ENCODE measurements around the gene MYH11. TPM values are rescaled to one million over a fixed set of nuclear protein-coding genes. Genes with fewer than 3 reads are reported as not detected.
A peak's percentile ranks its signal among the peaks of the same experiment; 100 is the strongest.
"Not testable (repeated sequence)": the region's sequence is repeated elsewhere in the genome, so short reads cannot be mapped to it uniquely, and the experiment has no call there.

MYH11 gene
- total RNA-seq, 2 donors from 2014 or later: 39.1 to 579 TPM

DNA sequence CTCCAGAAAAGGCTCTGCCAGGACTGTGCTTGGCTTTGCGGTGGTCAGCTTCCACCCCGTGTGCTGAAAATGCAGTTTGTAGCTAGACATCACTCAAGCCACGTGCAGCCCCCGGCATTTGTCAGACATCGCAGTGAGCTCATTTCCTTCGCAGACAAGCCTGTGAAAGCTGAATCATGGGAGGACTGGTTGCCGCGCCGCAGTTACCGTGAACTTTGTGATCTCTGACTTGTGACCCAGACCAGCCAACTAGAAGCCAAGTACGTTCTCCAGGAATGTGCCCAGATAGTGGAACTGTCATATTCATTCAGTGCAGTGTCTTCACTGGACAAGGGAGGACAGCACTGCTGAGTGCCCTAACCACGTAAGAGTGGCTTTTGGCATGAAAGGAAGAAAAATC, 148.7 kb downstream of the MYH11 start:
- no peak for DNase-seq
- no peak for ATAC-seq
- intact Hi-C loops (cut with DNase I, micrococcal nuclease): no loop called here

DNA sequence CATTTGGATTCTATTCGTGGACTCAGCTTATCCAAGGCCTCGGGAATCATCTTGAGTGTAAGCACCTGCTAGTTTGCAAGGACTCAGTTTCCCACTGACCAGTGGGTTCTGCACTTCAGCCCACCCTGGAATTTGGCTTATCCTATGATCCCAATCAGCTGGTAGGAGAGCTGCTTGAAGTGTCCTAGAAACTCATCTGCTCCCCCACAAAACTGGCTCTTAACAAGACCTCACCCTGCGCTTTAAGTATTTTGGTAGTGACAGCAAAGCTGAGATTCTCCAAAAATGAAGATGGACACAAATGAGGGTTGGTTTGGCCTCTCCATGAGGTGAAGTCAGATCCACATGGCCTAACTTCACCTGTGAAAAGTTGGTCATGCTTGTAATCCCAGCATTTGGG, 149.5 kb downstream of the MYH11 start:
- ATAC-seq (no peak), DNase-seq (no peak)
- intact Hi-C loops (cut with DNase I, micrococcal nuclease): no loop called here

DNA sequence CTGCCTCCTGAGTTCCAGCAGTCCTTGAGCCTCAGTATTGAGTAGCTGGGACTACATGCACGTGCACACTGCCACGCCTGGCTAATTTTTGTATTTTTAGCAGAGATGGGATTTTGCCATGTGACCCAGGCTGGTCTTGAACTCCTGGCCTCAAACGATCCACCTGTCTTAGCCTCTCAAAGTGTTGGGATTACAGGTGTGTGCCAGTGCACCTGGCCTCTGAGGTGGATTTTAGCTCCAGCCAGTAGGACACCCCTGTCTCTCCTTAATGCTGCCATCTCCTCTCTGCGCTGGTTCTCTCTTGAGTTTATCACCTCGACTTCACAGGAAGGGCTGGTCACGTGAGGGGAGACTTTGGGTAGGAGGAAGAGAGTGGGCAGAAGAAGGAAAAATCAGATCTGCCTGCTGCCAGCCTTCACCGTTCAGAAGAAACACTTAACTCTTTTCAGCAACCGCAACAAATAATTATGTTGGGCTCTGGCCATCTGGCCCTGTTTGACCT, 151.7 kb downstream of the MYH11 start:
- ATAC-seq (no peak), DNase-seq (no peak)
- intact Hi-C loops (cut with DNase I, micrococcal nuclease): no loop called here

DNA sequence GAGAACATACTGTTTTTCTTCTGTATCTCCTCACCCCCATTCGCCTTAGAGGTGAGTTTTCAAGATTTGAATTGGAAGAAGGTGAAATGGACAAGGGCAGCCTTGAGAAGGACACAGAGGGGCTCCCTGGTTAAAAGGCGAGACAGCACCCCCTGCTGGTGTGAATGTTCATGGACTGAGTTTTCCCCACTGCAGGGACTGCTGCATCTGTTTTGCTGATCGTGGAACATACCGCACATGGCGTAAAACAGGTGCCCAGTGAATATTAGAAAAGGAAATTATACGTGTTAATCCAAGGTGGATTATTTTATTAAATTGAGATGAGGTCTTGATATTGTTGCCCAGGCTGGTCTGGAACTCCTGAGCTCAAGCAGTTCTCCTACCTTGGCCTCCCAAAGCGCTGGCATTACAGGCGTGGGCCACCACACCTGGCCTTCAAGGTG, 152.3 kb downstream of the MYH11 start:
- DNase-seq (peak; percentile 46 to 85), ATAC-seq (peak; percentile 72)
- intact Hi-C loops (cut with DNase I, micrococcal nuclease): no loop called here

GRCh38 chr16:15703029-15703736, 153.6 kb downstream of the MYH11 start:
- ATAC-seq (no peak), DNase-seq (no peak)
- intact Hi-C loops (cut with DNase I, micrococcal nuclease): no loop called here

GRCh38 chr16:15701975-15702970, 154.6 kb downstream of the MYH11 start:
- intact Hi-C loops (cut with DNase I, micrococcal nuclease): no loop called here
- DNase-seq (no peak), ATAC-seq (no peak)

DNA sequence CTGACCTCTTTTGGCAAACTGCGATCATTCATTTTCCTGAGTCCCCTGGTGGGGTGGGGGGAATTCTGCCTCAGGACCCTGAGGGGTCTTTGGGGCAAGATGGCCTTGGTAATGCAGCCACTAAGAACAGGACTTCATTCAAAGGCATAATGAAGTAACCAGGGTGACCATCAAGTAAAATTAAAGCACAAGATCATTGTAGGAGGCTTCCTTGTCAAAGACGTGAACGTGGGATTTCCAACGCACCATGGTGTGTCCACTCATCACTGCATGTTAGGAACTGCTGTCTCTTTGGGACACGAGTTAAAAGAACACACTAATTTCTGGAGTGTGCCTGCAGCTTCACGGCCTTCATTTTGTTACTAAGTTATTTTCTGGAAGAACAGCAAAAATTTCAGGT, 155.5 kb downstream of the MYH11 start:
- ATAC-seq (no peak), DNase-seq (no peak)
- intact Hi-C loops (cut with DNase I, micrococcal nuclease): no loop called here

GRCh38 chr16:15699819-15700218, 157.0 kb downstream of the MYH11 start:
- intact Hi-C loops (cut with DNase I, micrococcal nuclease): no loop called here
- no peak for ATAC-seq
- no peak for DNase-seq

GRCh38 chr16:15694499-15694898, 162.3 kb downstream of the MYH11 start:
- DNase-seq (no peak), ATAC-seq (no peak)
- intact Hi-C loops (cut with DNase I, micrococcal nuclease): no loop called here

GRCh38 chr16:15692508-15692907, 164.3 kb downstream of the MYH11 start:
- ATAC-seq; DNase-seq; intact Hi-C loops (cut with DNase I, micrococcal nuclease): not testable (repeated sequence)

DNA sequence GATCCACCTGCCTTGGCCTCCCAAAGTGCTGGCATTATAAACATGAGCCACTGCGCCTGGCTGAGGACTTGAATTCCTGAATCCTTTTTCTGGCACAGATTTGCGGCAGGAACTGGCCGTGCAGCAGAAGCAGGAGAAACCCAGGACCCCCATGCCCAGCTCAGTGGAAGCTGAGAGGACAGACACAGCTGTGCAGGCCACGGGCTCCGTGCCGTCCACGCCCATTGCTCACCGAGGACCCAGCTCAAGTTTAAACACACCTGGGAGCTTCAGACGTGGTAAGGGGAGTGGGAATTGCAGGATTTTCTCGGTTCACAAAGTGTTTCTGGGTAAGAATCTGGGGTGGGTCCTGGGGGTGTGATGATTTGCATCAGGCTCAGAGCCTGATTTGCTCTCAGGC, 165.8 kb downstream of the MYH11 start:
- intact Hi-C loops (cut with DNase I, micrococcal nuclease): no loop called here
- DNase-seq (no peak), ATAC-seq (no peak)

GRCh38 chr16:15690296-15690695, 166.5 kb downstream of the MYH11 start:
- intact Hi-C loops (cut with DNase I, micrococcal nuclease): no loop called here
- DNase-seq (no peak), ATAC-seq (no peak)

DNA sequence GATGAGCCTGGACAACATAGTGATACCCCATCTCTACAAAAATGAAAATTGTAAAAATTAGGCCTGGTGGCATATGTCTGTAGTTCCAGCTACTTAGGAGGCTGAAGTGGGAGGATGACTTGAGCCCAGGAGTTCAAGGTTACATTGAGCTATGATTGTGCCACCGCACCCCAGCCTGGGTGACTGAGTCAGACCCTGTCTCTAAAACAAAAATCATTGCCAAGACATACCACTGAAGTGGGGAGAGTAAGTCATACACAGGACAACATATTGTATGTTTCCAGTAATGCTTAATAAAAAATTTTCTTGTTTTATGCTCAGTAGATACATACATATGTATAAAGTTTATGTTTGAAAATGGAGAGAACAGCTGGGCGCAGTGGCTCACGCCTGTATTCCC, 167.5 kb downstream of the MYH11 start:
- no peak for ATAC-seq
- intact Hi-C loops (cut with DNase I, micrococcal nuclease): no loop called here
- no peak for DNase-seq

DNA sequence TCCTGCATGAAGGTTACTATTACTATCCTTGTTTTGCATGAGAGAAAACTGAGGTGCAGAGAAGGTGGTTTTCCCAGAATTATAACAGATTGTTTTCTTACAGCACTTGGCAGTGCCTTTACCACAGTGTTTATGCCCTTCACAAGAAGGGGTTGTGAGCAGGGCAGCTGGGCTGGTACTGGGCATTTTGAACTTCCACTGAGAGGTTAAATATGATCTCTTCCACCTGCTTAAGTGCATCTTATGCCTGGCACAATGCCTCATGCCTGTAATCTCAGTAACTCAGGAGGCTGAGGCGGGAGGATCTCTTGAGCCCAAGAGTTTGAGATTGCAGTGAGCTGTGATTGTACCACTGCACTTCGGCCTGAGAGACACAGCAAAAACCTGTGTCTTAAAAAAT, 170.5 kb downstream of the MYH11 start:
- ATAC-seq: no peak
- DNase-seq: no peak
- intact Hi-C loops (cut with DNase I, micrococcal nuclease): no loop called here

GRCh38 chr16:15682105-15682570, 174.7 kb downstream of the MYH11 start:
- DNase-seq (peak in 1 of 2 donors; percentile 30), ATAC-seq (peak; percentile 52)
- intact Hi-C loops (cut with DNase I, micrococcal nuclease): no loop called here

GRCh38 chr16:15677447-15677846, 179.4 kb downstream of the MYH11 start:
- intact Hi-C loops (cut with DNase I, micrococcal nuclease): no loop called here
- DNase-seq (no peak), ATAC-seq (no peak)

GRCh38 chr16:15676506-15676905, 180.3 kb downstream of the MYH11 start:
- DNase-seq: no peak
- intact Hi-C loops (cut with DNase I, micrococcal nuclease): no loop called here
- ATAC-seq: no peak

GRCh38 chr16:15674571-15674970, 182.3 kb downstream of the MYH11 start:
- intact Hi-C loops (cut with DNase I, micrococcal nuclease): no loop called here
- ATAC-seq (no peak), DNase-seq (no peak)

- peak; percentile 98 for ATAC-seq
- intact Hi-C loops (cut with DNase I, micrococcal nuclease): no loop called here
- peak; percentile 80 to 88 for DNase-seq
Measured at GRCh38 chr16:15672514-15673167, 184.2 kb downstream of the MYH11 start.

Data from left colon (tissue), 2 donors.